Cerebellar cortex (tissue), 1 donor: ENCODE results near the gene GLIS1.

ENCODE experiments used
- DNase-seq: peaks from one replicate; pipeline ENCODE4 v3.0.0-alpha.2; 2015; ENCODE audit warnings: low spot score

GLIS1 gene

GRCh38 chr1:53718443-53718842 lies 20.5 kb downstream of the GLIS1 start:
- DNase-seq = no peak

GRCh38 chr1:53717025-53717804 lies 21.7 kb downstream of the GLIS1 start:
- DNase-seq = no peak

GRCh38 chr1:53716150-53716549 lies 22.8 kb downstream of the GLIS1 start:
- DNase-seq = no peak

GRCh38 chr1:53715478-53715877 lies 23.5 kb downstream of the GLIS1 start:
- DNase-seq = no peak

- DNase-seq = no peak
These were observed 26.7 kb downstream of the GLIS1 start for GRCh38 chr1:53712276-53712675.

GRCh38 chr1:53710584-53710983 lies 28.4 kb downstream of the GLIS1 start:
- DNase-seq = no peak

- DNase-seq = no peak
These were observed 30.3 kb downstream of the GLIS1 start for GRCh38 chr1:53708687-53709086.

- DNase-seq = no peak
These were observed 32.6 kb downstream of the GLIS1 start for GRCh38 chr1:53706356-53706755.

- DNase-seq = peak; percentile 68
These were observed 33.4 kb downstream of the GLIS1 start for GRCh38 chr1:53705446-53706096.

GRCh38 chr1:53704804-53705445 lies 34.0 kb downstream of the GLIS1 start:
- no peak for DNase-seq

- no peak for DNase-seq
These were observed 34.7 kb downstream of the GLIS1 start for GRCh38 chr1:53704304-53704703.

- no peak for DNase-seq
These were observed 35.8 kb downstream of the GLIS1 start for GRCh38 chr1:53703174-53703573.

GRCh38 chr1:53702341-53702740 lies 36.6 kb downstream of the GLIS1 start:
- no peak for DNase-seq

GRCh38 chr1:53700776-53701175 lies 38.2 kb downstream of the GLIS1 start:
- DNase-seq = no peak

GRCh38 chr1:53699981-53700380 lies 39.0 kb downstream of the GLIS1 start:
- DNase-seq = no peak

- peak; percentile 64 for DNase-seq
These were observed 40.5 kb downstream of the GLIS1 start for GRCh38 chr1:53698384-53698980.

- no peak for DNase-seq
These were observed 41.1 kb downstream of the GLIS1 start for GRCh38 chr1:53697721-53698383.

- DNase-seq = no peak
These were observed 42.0 kb downstream of the GLIS1 start for GRCh38 chr1:53696990-53697389.

- DNase-seq = no peak
These were observed 42.4 kb downstream of the GLIS1 start for GRCh38 chr1:53696571-53696970.

GRCh38 chr1:53696051-53696450 lies 42.9 kb downstream of the GLIS1 start:
- no peak for DNase-seq

GRCh38 chr1:53695116-53695515 lies 43.8 kb downstream of the GLIS1 start:
- DNase-seq = no peak

GRCh38 chr1:53694718-53695091 lies 44.3 kb downstream of the GLIS1 start:
- no peak for DNase-seq
